Measurements from ENCODE around the gene PPP1R16B.

PPP1R16B gene

GRCh38 chr20:38871560-38871953 is 66.1 kb downstream of the PPP1R16B start:
- no peaks in the 10 kb centered on the region for H3K27me3 ChIP-seq
- H3K9me3 ChIP-seq = no peaks in the 10 kb centered on the region
- no peak for DNase-seq
- H3K4me3 ChIP-seq (ENCODE audit: low read depth, low read length) = no peak overlapping the region
- H3K36me3 ChIP-seq = no peaks in the 10 kb centered on the region
- peaks cover 49% of the 10 kb centered on the region for H3K4me1 ChIP-seq
- TF ChIP-seq, protein P1, sequence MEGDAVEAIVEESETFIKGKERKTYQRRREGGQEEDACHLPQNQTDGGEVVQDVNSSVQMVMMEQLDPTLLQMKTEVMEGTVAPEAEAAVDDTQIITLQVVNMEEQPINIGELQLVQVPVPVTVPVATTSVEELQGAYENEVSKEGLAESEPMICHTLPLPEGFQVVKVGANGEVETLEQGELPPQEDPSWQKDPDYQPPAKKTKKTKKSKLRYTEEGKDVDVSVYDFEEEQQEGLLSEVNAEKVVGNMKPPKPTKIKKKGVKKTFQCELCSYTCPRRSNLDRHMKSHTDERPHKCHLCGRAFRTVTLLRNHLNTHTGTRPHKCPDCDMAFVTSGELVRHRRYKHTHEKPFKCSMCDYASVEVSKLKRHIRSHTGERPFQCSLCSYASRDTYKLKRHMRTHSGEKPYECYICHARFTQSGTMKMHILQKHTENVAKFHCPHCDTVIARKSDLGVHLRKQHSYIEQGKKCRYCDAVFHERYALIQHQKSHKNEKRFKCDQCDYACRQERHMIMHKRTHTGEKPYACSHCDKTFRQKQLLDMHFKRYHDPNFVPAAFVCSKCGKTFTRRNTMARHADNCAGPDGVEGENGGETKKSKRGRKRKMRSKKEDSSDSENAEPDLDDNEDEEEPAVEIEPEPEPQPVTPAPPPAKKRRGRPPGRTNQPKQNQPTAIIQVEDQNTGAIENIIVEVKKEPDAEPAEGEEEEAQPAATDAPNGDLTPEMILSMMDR (IDR thresholded peaks at IDR 0.05; ENCODE audit: low read depth, low read length) = no peak

- H3K36me3 ChIP-seq = no peaks in the 10 kb centered on the region
- H3K9me3 ChIP-seq = no peaks in the 10 kb centered on the region
- no peak overlapping the region for H3K4me3 ChIP-seq (ENCODE audit: low read depth, low read length)
- DNase-seq = no peak
- no peaks in the 10 kb centered on the region for H3K27me3 ChIP-seq
- TF ChIP-seq, protein P1 (IDR thresholded peaks at IDR 0.05; ENCODE audit: low read depth, low read length) = no peak
- peaks cover 51% of the 10 kb centered on the region for H3K4me1 ChIP-seq
Observed at GRCh38 chr20:38872036-38872435, 66.5 kb downstream of the PPP1R16B start.

- TF ChIP-seq, protein P1 (IDR thresholded peaks at IDR 0.05; ENCODE audit: low read depth, low read length) = no peak
- DNase-seq = no peak
- Histone ChIP-seq H3K36me3 (no peaks in the 10 kb centered on the region), H3K9me3 (no peaks in the 10 kb centered on the region), H3K4me1 (peaks cover 52% of the 10 kb centered on the region), H3K27me3 (no peaks in the 10 kb centered on the region), H3K4me3 (ENCODE audit: low read depth, low read length) (no peak overlapping the region)
Observed at GRCh38 chr20:38872491-38873049, 67.1 kb downstream of the PPP1R16B start.

DNA sequence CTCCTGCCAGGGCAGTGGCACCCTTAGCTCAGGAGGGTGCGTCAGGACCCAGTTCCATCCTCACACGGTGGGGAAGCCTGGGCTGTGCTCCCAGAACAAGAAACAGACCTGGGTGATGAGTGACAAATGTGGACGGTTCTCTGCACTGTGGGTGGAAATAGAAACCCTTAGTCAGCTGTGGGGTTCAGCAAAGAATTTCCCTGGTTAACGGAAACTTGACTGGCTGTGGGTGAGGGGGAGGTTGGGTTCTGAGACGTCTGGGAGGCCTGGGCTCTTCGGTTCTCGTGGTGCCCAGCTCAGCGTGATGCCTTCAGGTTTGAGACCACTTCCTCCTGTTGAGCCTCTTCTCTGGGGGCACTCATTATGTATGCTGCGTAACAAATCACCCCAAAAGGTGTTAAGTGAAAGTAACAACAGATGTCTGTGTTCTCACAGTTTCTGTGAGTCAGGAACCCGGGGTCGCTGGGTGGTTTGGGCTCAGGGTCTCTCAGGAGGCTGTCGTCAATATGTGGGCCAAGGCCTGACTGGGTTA is 67.6 kb downstream of the PPP1R16B start:
- H3K4me1 ChIP-seq = peaks cover 55% of the 10 kb centered on the region
- DNase-seq = no peak
- no peaks in the 10 kb centered on the region for H3K27me3 ChIP-seq
- H3K4me3 ChIP-seq (ENCODE audit: low read depth, low read length) = no peak overlapping the region
- no peaks in the 10 kb centered on the region for H3K36me3 ChIP-seq
- no peaks in the 10 kb centered on the region for H3K9me3 ChIP-seq
- TF ChIP-seq, protein P1 (IDR thresholded peaks at IDR 0.05; ENCODE audit: low read depth, low read length) = no peak

DNA sequence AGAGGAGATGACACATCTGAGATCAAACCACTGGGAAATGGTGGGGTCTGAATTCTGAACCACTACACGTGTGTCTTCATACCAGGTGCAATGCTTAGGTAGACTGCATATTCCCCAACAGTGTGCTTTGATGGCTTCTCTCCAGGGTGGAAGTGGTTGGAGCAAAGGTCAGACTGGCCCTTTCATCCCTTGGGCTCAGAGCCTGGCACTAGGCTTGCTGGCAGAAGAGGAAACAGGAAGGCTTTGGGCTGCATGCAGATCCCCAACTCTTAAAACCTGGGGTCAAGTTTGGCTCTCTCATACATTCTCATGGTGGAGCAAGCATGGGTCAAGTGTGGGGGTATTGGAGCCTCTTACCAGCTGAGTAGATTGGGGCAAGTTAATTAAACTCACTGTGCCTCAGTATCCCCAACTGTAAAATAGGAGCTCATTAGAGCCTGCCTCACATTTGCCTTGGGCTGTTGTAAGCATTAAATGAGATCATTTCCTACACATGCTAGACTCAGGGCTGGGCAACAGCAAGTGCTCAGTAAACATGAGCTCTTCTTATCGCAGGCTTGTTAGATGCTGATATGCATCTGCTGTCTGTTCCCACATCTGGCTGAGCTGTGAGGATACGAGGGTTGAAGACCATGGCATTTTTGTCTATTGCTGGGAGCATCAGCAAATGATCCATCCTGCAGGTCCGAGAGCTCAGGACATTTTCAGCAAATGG is 69.1 kb downstream of the PPP1R16B start:
- TF ChIP-seq, protein P1 (IDR thresholded peaks at IDR 0.05; ENCODE audit: low read depth, low read length) = no peak
- Histone ChIP-seq H3K9me3 (no peaks in the 10 kb centered on the region), H3K36me3 (no peaks in the 10 kb centered on the region), H3K4me3 (ENCODE audit: low read depth, low read length) (no peak overlapping the region; the same call in 1 of the 2 replicates), H3K4me1 (peaks cover 61% of the 10 kb centered on the region), H3K27me3 (no peaks in the 10 kb centered on the region)
- DNase-seq = no peak
